HG03097 (cell line): Measurements from ENCODE around the gene TIAL1.
"Not testable (repeated sequence)": the region's sequence is repeated elsewhere in the genome, so short reads cannot be mapped to it uniquely, and the experiment has no call there.

Experiments
- ATAC-seq: cut with Tn5 transposase; IDR thresholded peaks from one replicate; pipeline ENCODE4 v1.9.1; 2021; ENCODE audit not compliant: unreplicated experiment, low FRiP score

The TIAL1 gene

GRCh38 chr10:119596537-119597404, at the start of gene TIAL1:
TIAL1 (minus strand) TSS chr10:119596964; CDS start chr10:119596465, 499 bp downstream.
- ATAC-seq, result peak; percentile 90

GRCh38 chr10:119644994-119645393, 48.2 kb upstream of the TIAL1 start:
- ATAC-seq, result no peak

GRCh38 chr10:119644205-119644814, 47.5 kb upstream of the TIAL1 start:
- ATAC-seq, result no peak

GRCh38 chr10:119643306-119644204, 46.8 kb upstream of the TIAL1 start:
- ATAC-seq, result no peak

GRCh38 chr10:119642556-119643111, 45.9 kb upstream of the TIAL1 start:
- ATAC-seq, result no peak

- ATAC-seq, result no peak
Measured at GRCh38 chr10:119640875-119641526, 44.2 kb upstream of the TIAL1 start.

- ATAC-seq, result no peak
Measured at GRCh38 chr10:119640384-119640783, 43.6 kb upstream of the TIAL1 start.

- no peak for ATAC-seq
Measured at GRCh38 chr10:119638982-119639381, 42.2 kb upstream of the TIAL1 start.

GRCh38 chr10:119637631-119638030, 40.9 kb upstream of the TIAL1 start:
- ATAC-seq, result no peak

- ATAC-seq, result no peak
Measured at GRCh38 chr10:119634219-119634544, 37.4 kb upstream of the TIAL1 start.

- no peak for ATAC-seq
Measured at GRCh38 chr10:119633538-119634218, 36.9 kb upstream of the TIAL1 start.

GRCh38 chr10:119630300-119630699, 33.5 kb upstream of the TIAL1 start:
- ATAC-seq, result no peak

- ATAC-seq, result no peak
Measured at GRCh38 chr10:119625570-119626280, 29.0 kb upstream of the TIAL1 start.

- ATAC-seq, result no peak
Measured at GRCh38 chr10:119621078-119621384, 24.3 kb upstream of the TIAL1 start.

- ATAC-seq, result no peak
Measured at GRCh38 chr10:119620241-119621077, 23.7 kb upstream of the TIAL1 start.

GRCh38 chr10:119619811-119620210, 23.0 kb upstream of the TIAL1 start:
- not testable (repeated sequence) for ATAC-seq

- ATAC-seq, result no peak
Measured at GRCh38 chr10:119619215-119619614, 22.5 kb upstream of the TIAL1 start.

GRCh38 chr10:119616882-119617570, 20.3 kb upstream of the TIAL1 start:
- no peak for ATAC-seq
